KMS-11 (cell line): Measurements from ENCODE around the gene TRAK2.

Experiments used
- H2AFZ ChIP-seq: fragments of 200-600 bp; sonication (generic); 2 replicates; pipeline ENCODE4 v1.6.1; 2016; ENCODE audit warnings: antibody characterized with exemption, mixed run types, low read depth
- H3K27ac ChIP-seq: fragments of 200-600 bp; sonication (generic); 2 replicates; pipeline ENCODE4 v1.6.1; 2016; ENCODE audit warnings: mild to moderate bottlenecking, mixed run types
- H3K27me3 ChIP-seq: fragments of 200-600 bp; sonication (generic); 2 replicates; pipeline ENCODE4 v1.6.1; 2017; ENCODE audit warnings: mild to moderate bottlenecking, low read depth, mixed run types, moderate library complexity; ENCODE audit not compliant: insufficient read depth
- H3K36me3 ChIP-seq: fragments of 200-600 bp; sonication (generic); 2 replicates; pipeline ENCODE4 v1.6.1; 2017; ENCODE audit warnings: mild to moderate bottlenecking, mixed run types; ENCODE audit not compliant: insufficient read depth
- H3K4me1 ChIP-seq: fragments of 200-600 bp; sonication (generic); 2 replicates; pipeline ENCODE4 v1.6.1; 2016; ENCODE audit warnings: mild to moderate bottlenecking, low read depth, mixed run types; ENCODE audit not compliant: poor library complexity, severe bottlenecking
- H3K4me2 ChIP-seq: fragments of 200-600 bp; sonication (generic); 2 replicates; pipeline ENCODE4 v1.7.0; 2016; ENCODE audit warnings: mild to moderate bottlenecking, mixed run types
- H3K4me3 ChIP-seq: fragments of 200-600 bp; sonication (generic); IDR thresholded peaks from 2 replicates; pipeline ENCODE4 v1.6.1; 2017; ENCODE audit warnings: low read depth, low read length, mixed read lengths; ENCODE audit not compliant: insufficient read depth
- H3K79me2 ChIP-seq: fragments of 200-600 bp; sonication (generic); 2 replicates; pipeline ENCODE4 v1.6.1; 2016; ENCODE audit warnings: low read depth, mixed run types; ENCODE audit not compliant: insufficient read depth
- H3K9ac ChIP-seq: fragments of 200-600 bp; sonication (generic); 2 replicates; pipeline ENCODE4 v1.6.1; 2016; ENCODE audit warnings: mild to moderate bottlenecking, mixed run types
- H4K20me1 ChIP-seq: fragments of 200-600 bp; sonication (generic); 2 replicates; pipeline ENCODE4 v1.6.1; 2016; ENCODE audit warnings: mild to moderate bottlenecking, mixed run types; ENCODE audit not compliant: insufficient read depth
- CTCF ChIP-seq: fragments of 200-600 bp; sonication (generic); conservative IDR thresholded peaks from 2 replicates; pipeline ENCODE4 v1.6.1; 2017; ENCODE audit warnings: low read depth, mild to moderate bottlenecking, antibody characterized with exemption, low read length, moderate library complexity, mixed read lengths

Gene TRAK2

GRCh38 chr2:201451292-201452057, at the start of gene TRAK2, which contains the start of gene STRADB:
TRAK2 (minus strand) TSS chr2:201451458; CDS start chr2:201420507, 30,951 bp downstream.
STRADB (plus strand) TSS chr2:201451740; CDS start chr2:201454841, 3,101 bp downstream.
- Histone ChIP-seq H3K9ac (peak within 1 kb of the TSS; percentile 64), H3K4me1 (peaks cover 38% of the 10 kb centered on the region), H3K27me3 (no peaks in the 10 kb centered on the region; the same call in 1 of the 2 replicates), H3K27ac (peak within 1 kb of the TSS; percentile 60), H3K4me2 (peak within 1 kb of the TSS; percentile 89), H4K20me1 (no peaks in the 10 kb centered on the region), H2AFZ (peak within 1 kb of the TSS; percentile 84), H3K36me3 (no peaks in the 10 kb centered on the region), H3K4me3 (peak within 1 kb of the TSS; percentile 90), H3K79me2 (peaks cover 10% of the 10 kb centered on the region; the same call in 1 of the 2 replicates)
- no peak for TF ChIP-seq CTCF

DNA sequence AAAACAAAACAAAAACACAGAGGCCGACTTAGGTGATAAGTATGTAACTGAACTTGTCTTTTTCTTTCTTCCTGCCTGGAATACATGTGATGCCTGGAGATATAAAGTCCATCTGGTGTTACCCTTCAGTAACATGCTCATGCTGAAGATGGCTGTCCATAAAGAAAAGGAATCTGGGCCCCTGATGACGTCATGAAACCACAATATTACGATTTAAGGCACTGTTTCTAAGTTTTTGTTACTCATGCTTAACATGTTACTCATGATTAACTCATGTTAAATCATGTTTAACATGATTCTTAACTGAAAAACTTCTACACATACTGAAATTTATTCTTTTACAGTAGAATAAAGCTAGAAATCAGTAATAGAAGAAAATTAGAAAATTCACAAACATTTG, 49.3 kb upstream of the TRAK2 start:
- TF ChIP-seq CTCF, result no peak
- Histone ChIP-seq H3K27ac (no peak overlapping the region), H3K4me2 (no peak overlapping the region), H3K9ac (no peak overlapping the region), H3K36me3 (no peaks in the 10 kb centered on the region), H4K20me1 (no peaks in the 10 kb centered on the region), H3K27me3 (no peaks in the 10 kb centered on the region), H3K4me1 (no peaks in the 10 kb centered on the region), H2AFZ (no peak overlapping the region), H3K4me3 (no peak overlapping the region), H3K79me2 (no peaks in the 10 kb centered on the region)

GRCh38 chr2:201496785-201497184, 45.5 kb upstream of the TRAK2 start:
- Histone ChIP-seq H3K4me3 (no peak overlapping the region), H4K20me1 (no peaks in the 10 kb centered on the region), H3K4me2 (no peak overlapping the region), H2AFZ (no peak overlapping the region), H3K4me1 (no peaks in the 10 kb centered on the region), H3K9ac (no peak overlapping the region), H3K36me3 (no peaks in the 10 kb centered on the region), H3K27ac (no peak overlapping the region), H3K27me3 (no peaks in the 10 kb centered on the region), H3K79me2 (no peaks in the 10 kb centered on the region)
- TF ChIP-seq CTCF, result no peak

DNA sequence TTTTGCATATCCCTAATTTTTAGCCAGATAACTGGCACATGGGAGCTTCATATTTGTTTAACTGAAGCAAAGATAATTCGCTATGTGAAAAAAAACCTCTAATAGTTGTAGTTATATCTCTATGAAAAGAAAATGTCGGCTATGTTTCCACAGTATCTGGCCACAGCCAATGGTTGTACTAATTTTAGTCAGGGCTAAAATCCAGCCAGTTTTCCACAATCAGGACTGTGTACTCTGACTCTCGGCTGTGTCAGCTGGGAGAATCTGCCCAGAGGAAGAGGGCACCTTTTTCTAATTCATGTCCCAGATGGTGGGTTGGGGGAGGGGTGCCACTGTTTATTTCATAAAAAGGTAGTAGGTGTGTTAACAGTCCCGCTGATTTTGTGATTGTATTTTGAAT, 39.0 kb upstream of the TRAK2 start:
- Histone ChIP-seq H3K4me3 (no peak overlapping the region), H3K27me3 (no peaks in the 10 kb centered on the region), H3K9ac (no peak overlapping the region), H2AFZ (no peak overlapping the region), H3K4me1 (no peaks in the 10 kb centered on the region), H3K36me3 (no peaks in the 10 kb centered on the region), H3K4me2 (no peak overlapping the region), H3K27ac (no peak overlapping the region), H3K79me2 (no peaks in the 10 kb centered on the region), H4K20me1 (no peaks in the 10 kb centered on the region)
- TF ChIP-seq CTCF, result no peak
